Left kidney (tissue), 2 donors: Measurements from ENCODE around the gene COMMD7. TPM values are rescaled to one million over a fixed set of nuclear protein-coding genes. Genes with fewer than 3 reads are reported as not detected.
A peak's percentile ranks its signal among the peaks of the same experiment; 100 is the strongest.
"Not testable (repeated sequence)": the region's sequence is repeated elsewhere in the genome, so short reads cannot be mapped to it uniquely, and the experiment has no call there.

Source experiments
- DNase-seq: peaks from one replicate; pipeline ENCODE4 v3.0.0-alpha.2; 2013
- polyA plus RNA-seq: library from polyadenylated mRNA; unstranded; fragments of 120-200 nt; gene quantifications from one replicate; pipeline ENCODE4 v1.2.1, GENCODE V29; 2013; ENCODE audit not compliant: insufficient read length

The COMMD7 gene
- polyA plus RNA-seq, 1 donor = 69.3 TPM

DNA sequence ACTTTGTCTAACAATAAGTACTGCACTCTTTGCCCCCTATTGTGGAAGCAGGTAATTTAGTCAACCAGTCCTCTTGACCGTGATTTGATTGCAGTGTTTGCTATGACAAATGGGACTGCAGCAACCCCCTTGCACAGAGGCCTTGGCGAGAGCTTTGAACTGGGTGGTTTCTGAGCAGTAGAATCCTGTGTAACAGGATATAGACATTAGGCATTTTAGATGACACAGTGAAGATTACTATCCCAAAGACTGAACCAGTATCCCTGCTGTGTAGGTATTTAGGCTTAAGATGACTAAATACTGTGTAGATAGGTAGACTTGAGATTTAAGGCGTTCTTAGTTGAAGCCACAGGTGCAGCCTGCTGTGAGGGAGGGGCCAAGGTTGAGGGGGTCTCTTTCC lies 28.8 kb upstream of the COMMD7 start:
- DNase-seq = no peak

DNA sequence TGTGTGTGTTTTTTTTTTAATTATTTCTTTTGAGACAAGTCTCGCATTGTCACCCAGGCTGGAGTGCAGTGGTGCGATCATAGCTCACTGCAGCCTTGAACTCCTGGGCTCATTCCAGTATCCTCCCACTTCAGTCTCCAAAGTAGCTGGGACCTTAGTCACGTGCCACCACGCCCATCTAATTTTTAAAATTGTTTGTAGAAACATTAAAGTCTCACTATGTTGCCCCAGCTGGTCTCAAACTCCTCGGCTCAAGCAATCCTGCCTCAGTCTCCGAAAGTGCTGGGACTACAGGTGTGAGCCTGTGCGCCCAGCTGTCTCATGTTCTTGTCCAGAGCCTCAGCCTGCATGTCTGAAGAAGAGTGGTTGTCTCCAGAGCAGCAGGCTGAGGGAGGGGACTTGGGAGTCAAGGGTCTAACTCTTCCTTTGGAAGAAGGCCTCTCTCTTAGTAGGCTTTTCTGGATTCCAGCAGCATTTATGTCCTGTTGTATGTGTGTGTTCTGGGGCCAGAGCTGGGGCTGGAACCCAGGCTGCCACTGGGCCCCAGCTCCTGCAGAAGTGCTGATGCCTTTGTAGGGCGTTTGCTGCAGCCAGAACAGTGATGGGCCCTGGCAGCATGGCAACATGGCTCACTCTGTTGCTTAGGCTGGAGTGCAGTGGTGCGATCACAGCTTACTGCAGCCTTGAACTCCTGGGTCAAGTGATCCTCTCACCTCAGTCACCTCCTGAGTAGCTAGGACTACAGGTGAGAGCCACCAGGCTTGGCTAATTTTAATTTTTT lies 24.3 kb upstream of the COMMD7 start:
- no peak for DNase-seq

DNA sequence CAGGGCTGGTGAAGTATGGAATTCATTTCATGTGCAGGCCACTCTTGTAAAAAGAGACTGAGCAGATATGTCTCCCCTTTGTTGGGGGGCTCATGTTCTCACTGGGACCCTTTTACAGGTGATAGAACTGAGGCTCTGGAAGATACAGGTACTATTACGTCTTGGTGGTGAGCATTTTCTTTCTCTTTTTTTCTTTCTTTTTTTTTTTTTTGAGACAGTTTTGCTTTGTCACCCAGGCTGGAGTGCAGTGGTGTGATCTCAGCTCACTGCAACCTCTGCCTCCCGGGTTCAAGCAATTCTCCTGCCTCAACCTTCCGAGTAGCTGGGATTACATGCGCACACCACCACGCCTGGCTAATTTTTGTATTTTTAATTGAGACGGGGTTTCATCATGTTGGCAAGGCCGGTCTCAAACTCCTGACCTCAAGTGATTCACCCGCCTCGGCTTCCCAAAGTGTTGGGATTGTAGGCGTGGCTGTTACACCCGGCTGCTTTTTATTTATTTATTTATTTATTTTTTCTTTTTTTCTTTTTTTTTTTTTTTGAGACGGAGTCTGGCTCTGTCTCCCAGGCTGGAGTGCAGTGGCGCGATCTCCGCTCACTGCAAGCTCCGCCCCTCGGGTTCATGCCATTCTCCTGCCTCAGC lies 22.1 kb upstream of the COMMD7 start:
- DNase-seq = not testable (repeated sequence)

DNA sequence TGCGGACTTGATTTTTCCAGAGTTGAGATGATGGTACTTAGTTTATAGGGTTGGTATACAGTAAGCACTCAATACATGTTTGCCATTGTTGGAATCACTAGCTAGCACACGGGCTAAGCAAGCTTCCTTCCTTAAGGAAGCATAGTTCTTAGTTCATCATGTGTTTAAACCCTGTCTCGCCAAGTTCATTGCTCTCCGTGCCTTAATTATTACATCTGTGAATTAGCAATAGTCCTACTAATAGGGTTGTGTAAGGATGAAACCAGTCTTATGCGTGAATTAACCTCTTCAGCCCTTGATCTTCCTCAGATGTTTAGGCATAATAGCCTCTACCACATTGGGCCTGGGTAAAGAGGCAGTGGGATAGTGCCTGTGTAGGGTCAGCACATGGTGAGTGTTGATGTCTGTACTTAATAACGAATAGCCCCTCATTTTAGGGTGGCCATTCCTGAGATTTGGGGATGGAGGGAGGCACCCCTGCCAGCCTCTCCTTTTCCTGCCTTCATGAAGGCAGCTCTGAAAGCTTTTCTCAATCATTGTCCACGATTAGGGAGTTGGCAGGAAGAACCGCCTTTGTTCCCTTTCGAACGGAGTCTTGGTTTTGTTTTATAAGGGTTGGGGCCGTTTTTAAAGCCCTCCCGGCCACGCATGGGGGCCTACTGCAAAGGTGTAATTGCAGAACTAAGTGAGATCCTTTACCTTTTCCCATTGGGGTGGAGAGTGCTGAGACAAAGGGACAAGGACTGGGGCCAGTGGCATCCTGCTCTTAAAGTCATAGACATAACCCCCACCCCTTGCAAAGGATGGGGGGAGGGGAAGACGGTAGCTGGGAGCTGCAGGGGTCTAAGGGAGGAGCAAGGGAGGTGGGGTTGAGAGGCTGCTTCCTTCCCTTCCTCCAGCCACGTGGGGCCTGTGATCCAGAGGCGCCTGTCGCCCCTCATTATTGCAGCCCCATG lies 21.0 kb upstream of the COMMD7 start:
- no peak for DNase-seq

DNA sequence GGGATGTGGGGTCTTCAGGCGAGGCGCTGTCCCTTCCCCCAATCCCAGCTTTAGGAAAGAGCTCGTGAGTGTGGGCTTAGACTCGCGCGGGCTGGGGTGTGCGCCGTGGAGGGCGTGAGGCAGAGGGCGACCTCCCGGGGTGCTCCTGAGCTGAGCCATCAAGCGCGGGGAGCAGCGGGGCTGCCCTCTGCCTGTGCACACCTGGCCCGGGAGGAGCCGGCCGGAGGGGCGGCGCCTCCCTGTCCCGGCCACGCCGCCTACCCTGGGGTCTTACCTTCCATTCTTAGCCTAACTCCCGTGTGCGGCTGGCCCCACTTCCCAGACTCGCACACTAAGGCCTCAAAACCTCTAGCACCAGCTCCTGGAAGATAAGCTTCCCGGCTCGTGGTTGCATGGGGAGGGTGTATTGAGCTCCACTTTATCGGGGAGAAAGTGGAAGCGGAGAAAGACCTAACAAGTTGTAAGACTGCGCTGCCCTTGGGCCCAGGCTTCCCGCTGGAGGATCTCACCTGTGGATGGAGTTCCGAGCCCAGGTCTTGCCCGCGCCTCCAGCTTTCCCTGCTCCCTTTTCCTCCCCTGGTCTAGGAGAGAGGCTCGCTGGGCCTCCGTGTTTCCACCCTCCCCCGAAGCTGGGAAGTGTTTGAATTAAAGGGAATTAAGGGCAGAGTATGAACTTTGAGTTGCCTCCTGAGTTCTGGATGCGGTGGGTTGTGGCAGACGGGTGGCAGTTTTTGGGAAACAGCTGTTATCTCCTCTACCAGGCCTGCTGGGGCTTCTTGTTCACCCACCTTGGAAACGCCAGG lies 20.1 kb upstream of the COMMD7 start:
- DNase-seq = no peak

DNA sequence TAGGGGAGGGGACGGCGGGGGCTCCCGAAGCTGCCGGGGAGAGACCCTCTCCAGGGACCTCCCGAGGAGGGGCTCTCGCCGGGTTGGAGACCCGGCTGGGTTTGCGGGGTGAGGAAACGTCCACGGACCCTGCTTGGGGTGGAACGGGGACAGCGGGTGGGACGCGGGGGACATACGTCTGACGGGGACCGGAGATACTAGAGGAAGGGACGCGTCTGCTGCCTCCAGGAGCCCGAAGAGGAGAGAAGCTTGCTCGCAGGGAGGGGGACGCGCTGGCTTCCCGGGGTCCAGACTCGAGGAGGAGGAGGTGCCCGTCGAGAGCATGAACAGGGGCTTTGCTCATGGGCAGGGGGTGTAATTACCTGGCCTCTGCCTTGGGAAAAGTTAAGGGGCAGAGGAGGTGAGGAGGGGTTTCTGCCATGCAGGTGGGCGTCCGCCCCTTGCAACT lies 19.5 kb upstream of the COMMD7 start:
- no peak for DNase-seq

DNA sequence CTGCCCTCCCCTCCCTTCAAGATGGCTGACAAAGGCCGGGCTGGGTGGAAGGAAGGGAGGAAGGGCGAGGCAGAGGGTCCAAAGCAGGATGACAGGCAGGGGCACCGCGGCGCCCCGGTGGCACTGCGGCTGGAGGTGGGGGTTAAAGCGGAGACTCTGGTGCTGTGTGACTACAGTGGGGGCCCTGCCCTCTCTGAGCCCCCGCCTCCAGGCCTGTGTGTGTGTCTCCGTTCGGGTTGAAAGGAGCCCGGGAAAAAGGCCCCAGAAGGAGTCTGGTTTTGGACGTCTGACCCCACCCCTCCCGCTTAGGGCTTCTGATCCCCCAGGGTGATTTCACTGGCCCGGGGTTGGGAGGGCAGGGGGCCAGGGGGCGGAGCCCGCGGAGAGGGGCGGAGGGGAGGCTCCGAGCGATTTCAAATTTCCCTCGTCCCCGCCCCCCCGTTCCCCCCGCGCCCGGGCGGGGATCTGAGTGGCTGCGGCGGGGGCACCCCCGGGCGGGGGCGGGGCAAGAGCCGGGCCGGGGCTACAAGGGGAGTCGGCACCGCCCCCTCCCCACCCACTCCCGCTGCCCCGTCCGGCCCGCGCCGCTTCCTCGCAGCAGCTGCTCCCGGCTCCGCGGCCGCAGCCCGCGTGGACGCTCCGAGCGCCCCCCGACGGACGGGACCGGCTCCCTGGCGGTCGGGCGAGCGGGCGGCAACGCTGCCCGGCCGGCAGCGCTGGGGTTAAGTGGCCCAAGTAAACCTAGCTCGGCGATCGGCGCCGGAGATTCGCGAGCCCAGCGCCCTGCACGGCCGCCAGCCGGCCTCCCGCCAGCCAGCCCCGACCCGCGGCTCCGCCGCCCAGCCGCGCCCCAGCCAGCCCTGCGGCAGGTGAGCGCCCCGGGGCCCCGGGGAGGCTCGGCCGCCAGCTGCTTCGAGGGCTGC lies 18.8 kb upstream of the COMMD7 start, which contains the start of gene DNMT3B:
Gene DNMT3B (plus strand): TSS at position 555 of the 923 bp plus-strand sequence. CDS start 17,939 bp downstream, outside the sequence.
- peak; percentile 71 for DNase-seq

DNA sequence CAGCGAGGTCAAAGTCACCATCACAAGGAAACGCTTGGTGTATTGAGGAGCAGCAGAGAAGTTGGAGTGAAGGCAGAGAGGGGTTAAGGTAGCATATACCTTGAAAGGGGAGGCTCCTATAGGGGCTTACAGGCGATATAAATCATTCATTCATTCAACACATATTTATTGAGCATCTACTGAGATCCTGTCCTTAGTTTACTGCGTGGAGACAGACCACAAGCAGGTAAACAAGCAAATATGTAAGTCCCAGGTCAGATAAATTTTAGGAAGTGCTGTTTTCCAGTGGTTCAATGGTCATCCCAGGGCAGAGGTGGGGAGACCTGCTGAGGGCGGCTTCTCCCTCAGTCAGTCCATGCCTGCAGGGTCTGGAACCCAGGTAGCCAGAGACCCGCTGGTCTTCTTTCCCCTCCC lies 18.2 kb upstream of the COMMD7 start:
- no peak for DNase-seq

DNA sequence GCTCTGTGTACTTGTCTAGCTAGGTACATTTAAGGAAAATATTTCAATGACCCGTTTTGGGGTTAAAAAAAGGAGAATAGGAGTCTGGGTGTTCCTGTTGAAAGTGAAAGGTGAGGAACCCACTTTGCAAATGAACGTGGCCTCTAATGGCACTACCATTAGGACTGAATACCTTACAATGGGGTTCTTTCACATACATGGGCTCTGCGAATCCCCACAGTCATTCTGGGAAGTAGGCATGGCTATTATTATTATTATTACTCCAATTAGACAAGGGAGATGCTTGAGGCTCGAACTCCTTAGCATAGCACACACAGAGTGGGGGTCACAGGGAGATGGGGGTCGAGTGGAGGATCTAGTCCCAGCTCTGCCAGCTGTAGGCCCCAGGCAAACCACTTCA lies 12.9 kb upstream of the COMMD7 start:
- DNase-seq = no peak

DNA sequence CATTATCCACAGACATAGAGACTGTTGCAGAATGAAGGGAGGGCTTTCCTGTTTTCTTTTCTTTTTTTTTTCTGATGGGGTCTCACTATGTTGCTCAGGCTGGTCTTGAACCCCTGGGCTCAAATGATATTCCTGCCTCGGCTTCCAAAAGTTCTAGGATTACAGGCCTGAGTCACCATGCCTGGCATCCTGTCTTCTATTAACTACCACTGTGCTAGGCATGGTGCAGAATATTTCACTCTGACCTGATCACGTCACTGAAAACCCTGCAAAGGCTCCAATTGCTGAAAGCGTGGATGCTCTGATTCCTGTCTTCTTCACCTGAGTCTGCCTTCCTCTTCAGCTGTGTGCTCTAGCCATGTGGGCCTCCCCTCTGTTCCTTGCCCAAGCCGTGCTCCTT lies 10.5 kb upstream of the COMMD7 start:
- no peak for DNase-seq

DNA sequence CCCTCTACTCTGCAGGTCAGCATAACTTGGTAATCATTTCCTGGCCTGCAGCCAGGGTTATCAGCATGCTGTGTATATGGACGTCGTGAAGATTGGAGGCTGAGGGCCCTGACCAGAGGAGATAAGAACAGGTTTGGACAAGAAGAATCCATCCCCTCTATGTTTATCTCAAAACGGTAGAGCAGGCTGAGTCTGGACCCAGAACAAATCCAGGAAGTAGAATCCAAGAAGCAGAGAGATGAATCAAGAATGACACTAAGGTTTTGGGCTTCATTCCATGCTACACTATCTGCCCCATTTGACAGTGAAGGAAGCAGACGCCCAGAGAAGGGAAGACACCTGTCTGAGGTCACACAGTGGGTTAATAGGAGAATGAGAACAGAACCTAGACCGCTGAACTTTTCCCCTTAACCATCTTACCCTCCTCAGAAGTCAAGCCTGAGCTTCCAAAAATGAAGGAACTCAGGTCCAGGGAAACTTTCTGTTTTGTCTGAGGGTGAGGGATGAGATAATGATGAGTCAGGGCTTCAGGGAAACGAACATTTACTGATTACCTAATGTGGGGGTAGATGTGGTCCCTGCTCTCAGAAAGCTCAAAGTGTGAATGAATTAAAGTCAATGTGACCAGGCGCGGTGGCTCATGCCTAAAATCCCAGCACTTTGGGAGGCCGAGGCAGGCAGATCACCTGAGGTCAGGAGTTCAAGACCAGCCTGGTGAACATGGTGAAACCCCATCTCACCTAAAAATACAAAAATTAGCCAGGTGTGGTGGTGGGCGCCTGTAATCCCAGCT lies 9.4 kb upstream of the COMMD7 start:
- DNase-seq = no peak

DNA sequence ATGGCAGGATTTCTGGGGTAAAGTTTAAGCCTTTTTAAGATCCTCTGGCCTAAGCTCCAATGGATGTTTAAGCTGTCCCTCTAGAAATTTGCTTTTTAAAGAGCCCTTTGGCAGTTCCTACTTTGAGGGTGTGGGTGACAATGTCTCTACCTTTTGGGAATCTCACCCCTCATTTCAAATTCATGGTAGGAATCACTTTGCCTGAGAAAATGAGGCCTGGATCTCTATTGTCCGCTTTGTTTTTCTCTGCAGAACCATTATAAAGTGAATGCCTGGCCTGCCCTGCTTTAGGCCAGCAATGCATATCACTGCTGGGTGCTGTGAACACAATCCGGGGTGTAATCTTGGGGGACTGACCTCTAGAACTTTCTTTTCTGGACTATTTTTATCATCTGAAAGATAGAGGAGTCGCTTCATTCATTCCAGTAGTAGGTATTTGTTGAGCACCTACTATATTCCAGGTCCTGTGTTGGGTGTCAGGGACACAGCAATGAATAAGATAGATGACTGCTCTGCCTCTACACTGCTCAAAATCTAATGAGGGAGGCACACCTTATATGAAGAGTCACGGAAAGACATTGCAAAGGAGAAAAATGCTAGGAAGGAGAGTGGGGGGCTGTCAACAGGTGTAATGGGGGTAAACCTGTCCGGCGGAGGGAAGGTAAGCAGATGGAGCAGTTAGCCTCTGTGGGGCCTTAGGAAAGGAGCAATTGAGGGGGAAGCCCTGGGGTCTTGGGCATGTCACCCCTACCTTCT lies 8.6 kb upstream of the COMMD7 start:
- no peak for DNase-seq

DNA sequence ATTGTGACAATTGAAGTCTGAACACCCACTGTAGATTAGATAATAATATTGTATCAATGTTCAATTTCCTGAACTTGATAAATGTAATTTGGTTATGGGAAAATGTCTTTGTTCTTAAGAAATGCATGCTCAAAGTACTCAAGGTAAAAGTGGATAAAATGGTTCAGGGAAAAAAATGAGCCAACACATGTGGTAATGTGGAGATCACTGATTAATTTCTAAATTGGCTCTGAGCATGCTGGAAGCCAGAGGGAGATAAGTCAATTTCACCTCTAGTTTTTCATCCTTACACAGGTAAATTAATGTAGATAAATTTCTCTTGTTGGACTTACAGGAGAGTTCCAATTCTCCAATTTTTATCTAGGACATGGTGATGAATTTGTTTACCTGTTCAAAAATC lies 8.0 kb upstream of the COMMD7 start:
- DNase-seq = no peak

DNA sequence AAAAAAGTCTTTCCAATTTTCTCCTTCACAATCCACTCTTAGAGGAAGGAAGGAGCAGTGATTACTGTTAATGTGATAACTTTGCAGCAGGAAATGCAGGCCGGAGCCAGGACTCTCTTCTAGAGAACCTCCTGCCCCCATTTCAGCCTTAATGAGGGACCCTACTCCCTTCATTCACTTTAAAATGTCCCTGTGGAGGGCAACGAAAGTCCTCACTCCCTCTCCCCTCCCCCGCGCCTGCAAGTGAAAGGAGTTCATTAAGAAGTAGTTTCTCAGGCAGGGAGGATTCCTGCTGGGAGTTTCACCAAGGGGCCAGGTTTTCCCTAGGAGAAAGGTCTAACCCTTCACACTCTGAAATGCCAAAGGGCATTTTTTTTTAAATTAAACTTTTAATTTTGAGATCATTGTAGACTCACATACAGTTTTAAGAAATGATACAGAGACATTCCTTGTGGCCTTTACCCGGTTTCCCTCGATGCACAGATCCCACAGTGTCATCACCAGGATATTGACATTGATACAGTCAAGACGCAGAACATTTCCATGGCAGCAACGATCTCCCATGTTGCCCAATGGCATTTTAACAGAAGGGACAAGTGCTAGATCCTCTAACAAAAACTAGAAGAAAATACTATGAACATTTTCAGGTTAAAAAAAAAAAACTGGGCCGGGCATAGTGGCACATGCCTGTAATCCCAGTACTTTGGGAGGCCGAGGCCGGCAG lies 6.8 kb upstream of the COMMD7 start:
- DNase-seq = no peak

DNA sequence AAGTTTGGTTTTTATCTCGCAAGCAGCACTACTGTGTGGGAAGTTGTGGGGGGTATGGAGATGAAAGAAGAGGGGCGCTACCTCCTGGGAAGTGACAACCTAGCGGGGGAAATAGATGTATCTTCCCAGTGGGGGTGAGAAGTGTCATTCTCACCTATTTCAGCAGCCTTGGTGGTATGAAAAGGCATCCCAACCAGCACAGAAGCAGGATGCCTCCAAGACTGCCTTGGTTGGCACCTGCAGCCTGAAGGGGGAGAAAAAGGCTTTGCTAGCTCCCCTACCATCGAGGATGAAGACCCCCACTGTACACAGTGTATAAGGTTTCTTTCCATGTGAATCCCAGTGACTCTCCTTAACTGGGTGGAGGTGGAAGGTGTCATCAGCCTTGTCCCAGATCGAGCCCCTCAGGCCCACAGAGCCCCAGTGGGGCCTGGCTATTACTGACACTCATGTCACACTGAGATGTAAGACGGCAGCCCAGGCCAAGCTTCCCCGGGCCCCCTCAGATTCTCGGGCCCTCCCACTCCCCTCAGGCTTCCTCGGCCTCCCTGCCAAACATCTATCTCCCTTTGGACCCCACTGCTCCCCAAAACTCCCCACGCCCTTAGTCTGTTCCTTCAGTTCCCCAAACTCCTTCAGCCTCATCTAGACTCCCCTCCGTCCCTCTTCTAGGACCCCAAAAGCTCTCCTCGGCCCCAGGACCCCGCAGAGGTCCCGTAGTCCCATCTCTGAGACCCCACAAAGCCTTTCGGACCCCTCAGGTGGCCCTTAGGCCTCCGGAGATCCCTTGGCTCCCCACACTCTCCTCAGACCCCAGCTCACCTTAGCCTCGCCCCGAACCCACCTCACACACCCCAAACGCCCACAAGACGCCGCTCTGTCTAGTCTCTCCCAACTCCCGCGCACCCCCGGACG lies 688 bp downstream of the COMMD7 start:
- no peak for DNase-seq

DNA sequence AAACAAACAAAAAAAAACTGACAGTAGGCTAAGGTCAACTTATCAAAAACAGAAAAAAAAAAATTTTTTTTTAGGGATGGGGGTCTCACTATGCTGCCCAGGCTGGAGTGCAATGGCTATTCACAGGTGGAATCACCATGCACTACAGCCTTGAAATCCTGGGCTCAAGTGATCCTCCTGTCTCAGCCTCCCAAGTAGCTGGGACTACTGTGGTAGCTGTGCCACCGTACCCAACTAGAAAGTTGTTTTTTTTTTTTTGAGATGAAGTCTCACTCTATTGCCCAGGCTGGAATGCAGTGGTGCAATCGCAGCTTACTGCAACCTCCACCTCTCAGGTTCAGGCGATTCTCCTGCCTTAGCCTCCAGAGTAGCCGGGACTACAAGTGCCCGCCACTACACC lies 2.1 kb downstream of the COMMD7 start:
- no peak for DNase-seq
